22Rv1 (cell line): Measurements from ENCODE around the gene ADAMTS1.

ENCODE experiments used
- H3K27ac ChIP-seq: fragments of 450-650 bp; 2 replicates; pipeline ENCODE4 v1.5.1; 2017
- CTCF ChIP-seq: fragments of 450-650 bp; IDR thresholded peaks from 2 replicates; pipeline ENCODE4 v1.5.1; 2017; ENCODE audit warnings: mild to moderate bottlenecking
- ZFX ChIP-seq: fragments of 450-650 bp; IDR thresholded peaks from 2 replicates; pipeline ENCODE4 v1.6.1; 2017; ENCODE audit warnings: antibody characterized with exemption, borderline replicate concordance

The ADAMTS1 gene

GRCh38 chr21:26843933-26844257, 1.3 kb downstream of the ADAMTS1 start:
- no peak for TF ChIP-seq ZFX
- no peak for TF ChIP-seq CTCF

GRCh38 chr21:26842974-26843932, 2.0 kb downstream of the ADAMTS1 start:
- TF ChIP-seq ZFX (no peak), CTCF (peak; percentile 51)
- peak overlapping the region; percentile 92 for H3K27ac ChIP-seq

More at GRCh38 chr21:26843933-26844257, 1.3 kb downstream of the ADAMTS1 start:
- H3K27ac ChIP-seq: peak overlapping the region; percentile 92

GRCh38 chr21:26842300-26842699, 2.9 kb downstream of the ADAMTS1 start:
- TF ChIP-seq CTCF (no peak), ZFX (no peak)
- peak overlapping the region; percentile 92 for H3K27ac ChIP-seq

GRCh38 chr21:26840912-26841311, 4.3 kb downstream of the ADAMTS1 start:
- TF ChIP-seq ZFX: no peak
- TF ChIP-seq CTCF: no peak
- H3K27ac ChIP-seq: no peak overlapping the region

GRCh38 chr21:26840201-26840600, 5.0 kb downstream of the ADAMTS1 start:
- no peak for TF ChIP-seq ZFX
- H3K27ac ChIP-seq: no peak overlapping the region

GRCh38 chr21:26837539-26837938, 7.7 kb downstream of the ADAMTS1 start:
- no peak for TF ChIP-seq CTCF
- TF ChIP-seq ZFX: no peak
- H3K27ac ChIP-seq: no peak overlapping the region

- no peak for TF ChIP-seq CTCF
- no peak for TF ChIP-seq ZFX
- no peak overlapping the region for H3K27ac ChIP-seq
Measured at GRCh38 chr21:26836528-26836927, 8.7 kb downstream of the ADAMTS1 start.
